Activated CD8-positive, alpha-beta memory T cell treated with anti-CD3 and anti-CD28 coated beads, Interleukin-2, amount 50 U/mL, for 24 hours (primary cell): Measurements from ENCODE around the gene METRNL.
"Not testable (repeated sequence)": the region's sequence is repeated elsewhere in the genome, so short reads cannot be mapped to it uniquely, and the experiment has no call there.

Experiments
- DNase-seq: peaks from one replicate; pipeline ENCODE4 v3.0.0-alpha.2; 2020; ENCODE audit errors: extremely low read depth

The METRNL gene

GRCh38 chr17:83079352-83079747, at the start of gene METRNL:
Gene METRNL (plus strand): TSS chr17:83079609. CDS start chr17:83079816, 207 bp downstream.
- no peak for DNase-seq

GRCh38 chr17:83030432-83030831, 49.0 kb upstream of the METRNL start:
- DNase-seq = no peak

GRCh38 chr17:83031321-83031945, 48.0 kb upstream of the METRNL start:
- DNase-seq = no peak

- not testable (repeated sequence) for DNase-seq
Observed at GRCh38 chr17:83031946-83032451, 47.4 kb upstream of the METRNL start.

- DNase-seq = no peak
Observed at GRCh38 chr17:83032781-83033180, 46.6 kb upstream of the METRNL start.

GRCh38 chr17:83034525-83034924, 44.9 kb upstream of the METRNL start:
- no peak for DNase-seq

GRCh38 chr17:83035722-83036121, 43.7 kb upstream of the METRNL start:
- no peak for DNase-seq

- DNase-seq = no peak
Observed at GRCh38 chr17:83036193-83036592, 43.2 kb upstream of the METRNL start.

- no peak for DNase-seq
Observed at GRCh38 chr17:83036666-83037065, 42.7 kb upstream of the METRNL start.

- DNase-seq = no peak
Observed at GRCh38 chr17:83037084-83037873, 42.1 kb upstream of the METRNL start.

GRCh38 chr17:83037874-83038165, 41.6 kb upstream of the METRNL start:
- no peak for DNase-seq

- DNase-seq = not testable (repeated sequence)
Observed at GRCh38 chr17:83038983-83039382, 40.4 kb upstream of the METRNL start.

GRCh38 chr17:83041305-83041704, 38.1 kb upstream of the METRNL start:
- DNase-seq = no peak

GRCh38 chr17:83042522-83043158, 36.8 kb upstream of the METRNL start:
- DNase-seq = no peak

GRCh38 chr17:83044479-83044878, 34.9 kb upstream of the METRNL start:
- DNase-seq = not testable (repeated sequence)

- no peak for DNase-seq
Observed at GRCh38 chr17:83046448-83047181, 32.8 kb upstream of the METRNL start.

- DNase-seq = no peak
Observed at GRCh38 chr17:83047182-83047478, 32.3 kb upstream of the METRNL start.

GRCh38 chr17:83047818-83048475, 31.5 kb upstream of the METRNL start:
- not testable (repeated sequence) for DNase-seq

- no peak for DNase-seq
Observed at GRCh38 chr17:83050651-83051395, 28.6 kb upstream of the METRNL start.

GRCh38 chr17:83051396-83052240, 27.8 kb upstream of the METRNL start:
- peak; percentile 90 for DNase-seq
